Measurements from ENCODE around the gene NCKIPSD. TPM values are rescaled to one million over a fixed set of nuclear protein-coding genes. Genes with fewer than 3 reads are reported as not detected.

NCKIPSD gene
- total RNA-seq, 1 donor from 2014 or later = 45.9 TPM

DNA sequence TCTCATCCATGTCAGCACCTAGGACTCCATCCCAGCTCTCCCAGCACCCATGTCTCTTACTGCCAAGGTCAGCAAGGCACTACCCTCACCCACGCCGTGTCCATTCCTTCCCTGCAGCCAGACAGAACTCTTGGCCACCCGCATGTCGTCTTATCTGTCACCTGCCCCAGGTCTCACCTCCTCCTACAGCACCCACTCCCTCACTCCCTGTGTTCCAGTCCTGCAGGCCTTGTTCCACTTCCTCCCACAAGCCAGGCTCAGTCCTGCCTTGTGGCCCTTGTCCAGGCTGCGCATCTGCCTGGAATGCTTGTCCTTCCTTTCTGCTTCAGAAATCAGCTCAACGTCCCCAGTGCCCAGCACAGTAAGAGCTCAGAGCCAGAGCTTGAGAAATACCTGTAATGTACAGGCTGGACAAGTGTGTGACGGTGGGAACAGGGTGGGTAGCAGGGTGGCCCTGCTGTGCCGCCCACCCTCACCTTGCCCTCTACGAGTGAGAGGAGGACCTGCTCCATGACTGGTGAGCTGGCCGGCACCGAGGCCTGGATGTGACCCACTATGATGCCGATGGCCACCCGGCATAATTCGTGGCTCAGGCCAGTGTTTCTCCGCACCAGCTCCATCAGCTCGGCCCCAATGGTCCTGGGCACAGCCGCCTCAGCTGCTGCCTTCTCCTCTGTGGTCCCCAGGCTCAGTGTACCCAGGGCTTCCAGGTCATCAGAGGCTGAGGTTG is 4.7 kb downstream of the NCKIPSD start:
- Histone ChIP-seq H3K27ac (no peak overlapping the region), H3K36me3 (peaks cover 0 to 47% of the 10 kb centered on the region in 2 donors), H3K4me3 (no peak overlapping the region), H3K4me1 (peaks cover 25% of the 10 kb centered on the region), H3K9me3 (no peaks in the 10 kb centered on the region), H3K27me3 (no peaks in the 10 kb centered on the region)
- no peak for DNase-seq (ENCODE audit: extremely low spot score in 2 of 2)
- intact Hi-C loops (cut with DNase I) = no loop called here
- TF ChIP-seq, protein P1, sequence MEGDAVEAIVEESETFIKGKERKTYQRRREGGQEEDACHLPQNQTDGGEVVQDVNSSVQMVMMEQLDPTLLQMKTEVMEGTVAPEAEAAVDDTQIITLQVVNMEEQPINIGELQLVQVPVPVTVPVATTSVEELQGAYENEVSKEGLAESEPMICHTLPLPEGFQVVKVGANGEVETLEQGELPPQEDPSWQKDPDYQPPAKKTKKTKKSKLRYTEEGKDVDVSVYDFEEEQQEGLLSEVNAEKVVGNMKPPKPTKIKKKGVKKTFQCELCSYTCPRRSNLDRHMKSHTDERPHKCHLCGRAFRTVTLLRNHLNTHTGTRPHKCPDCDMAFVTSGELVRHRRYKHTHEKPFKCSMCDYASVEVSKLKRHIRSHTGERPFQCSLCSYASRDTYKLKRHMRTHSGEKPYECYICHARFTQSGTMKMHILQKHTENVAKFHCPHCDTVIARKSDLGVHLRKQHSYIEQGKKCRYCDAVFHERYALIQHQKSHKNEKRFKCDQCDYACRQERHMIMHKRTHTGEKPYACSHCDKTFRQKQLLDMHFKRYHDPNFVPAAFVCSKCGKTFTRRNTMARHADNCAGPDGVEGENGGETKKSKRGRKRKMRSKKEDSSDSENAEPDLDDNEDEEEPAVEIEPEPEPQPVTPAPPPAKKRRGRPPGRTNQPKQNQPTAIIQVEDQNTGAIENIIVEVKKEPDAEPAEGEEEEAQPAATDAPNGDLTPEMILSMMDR (IDR thresholded peaks at IDR 0.05) = no peak
- no peak for TF ChIP-seq POLR2A (IDR thresholded peaks at IDR 0.05)
- TF ChIP-seq POLR2AphosphoS5 (IDR thresholded peaks at IDR 0.05; ENCODE audit: insufficient read depth in 1 of 2, low read depth in 1 of 2) = no peak

DNA sequence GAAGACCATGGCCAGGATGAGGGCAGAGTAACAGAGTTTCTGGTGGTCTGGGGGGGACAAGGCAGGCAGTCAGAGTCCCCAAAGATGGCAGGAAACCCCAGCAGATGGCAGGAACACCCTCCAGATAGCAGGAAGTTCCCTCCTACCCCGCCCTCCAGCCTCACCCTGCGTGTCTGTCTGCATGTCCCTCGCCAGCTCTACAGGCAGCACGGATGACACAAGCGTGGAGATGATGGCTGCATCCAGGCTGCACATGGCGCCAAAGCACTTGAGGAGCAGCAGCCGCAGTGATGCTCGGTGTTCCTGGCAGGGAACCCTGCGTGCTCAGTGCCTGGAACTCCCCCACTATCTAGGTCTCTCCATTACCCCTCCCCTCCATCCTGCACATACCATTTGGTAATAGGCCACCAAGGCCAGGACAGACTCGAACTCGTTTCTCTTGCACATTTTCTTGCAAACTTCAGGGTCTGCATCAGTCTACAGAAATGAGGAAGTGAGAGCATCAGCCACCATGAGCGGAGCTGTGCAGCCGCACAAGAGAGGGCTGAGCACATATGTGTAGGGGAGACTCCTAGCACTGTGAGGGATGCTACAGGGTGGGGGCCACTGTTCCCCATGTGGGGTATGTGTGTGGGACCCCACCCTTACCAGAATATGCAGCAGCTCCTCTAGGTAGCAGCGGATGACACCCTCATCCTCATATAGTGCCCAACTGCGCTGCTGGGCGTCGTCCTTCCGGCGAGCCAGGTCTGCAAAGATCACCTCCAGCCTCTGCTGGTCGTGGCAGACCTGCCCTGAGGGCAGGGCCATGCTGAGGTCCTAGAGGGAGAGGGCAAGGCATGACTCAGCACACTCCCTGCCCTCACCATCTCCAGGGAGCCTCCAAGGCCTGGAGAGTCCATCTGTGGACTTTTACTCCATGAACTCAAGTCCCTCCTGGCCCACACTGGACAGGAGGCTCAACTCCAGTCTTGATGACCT is 6.0 kb downstream of the NCKIPSD start:
- no peaks in the 10 kb centered on the region for H3K27me3 ChIP-seq
- peaks cover 0 to 47% of the 10 kb centered on the region in 2 donors for H3K36me3 ChIP-seq
- intact Hi-C loops (cut with DNase I) = no loop called here
- DNase-seq (ENCODE audit: extremely low spot score in 2 of 2) = no peak
- peaks cover 18% of the 10 kb centered on the region for H3K4me1 ChIP-seq
- no peak overlapping the region for H3K27ac ChIP-seq
- no peak for TF ChIP-seq POLR2AphosphoS5 (IDR thresholded peaks at IDR 0.05; ENCODE audit: insufficient read depth in 1 of 2, low read depth in 1 of 2)
- TF ChIP-seq, protein P1 (IDR thresholded peaks at IDR 0.05) = no peak
- TF ChIP-seq POLR2A (IDR thresholded peaks at IDR 0.05) = no peak
- no peaks in the 10 kb centered on the region for H3K9me3 ChIP-seq
- H3K4me3 ChIP-seq = no peak overlapping the region

DNA sequence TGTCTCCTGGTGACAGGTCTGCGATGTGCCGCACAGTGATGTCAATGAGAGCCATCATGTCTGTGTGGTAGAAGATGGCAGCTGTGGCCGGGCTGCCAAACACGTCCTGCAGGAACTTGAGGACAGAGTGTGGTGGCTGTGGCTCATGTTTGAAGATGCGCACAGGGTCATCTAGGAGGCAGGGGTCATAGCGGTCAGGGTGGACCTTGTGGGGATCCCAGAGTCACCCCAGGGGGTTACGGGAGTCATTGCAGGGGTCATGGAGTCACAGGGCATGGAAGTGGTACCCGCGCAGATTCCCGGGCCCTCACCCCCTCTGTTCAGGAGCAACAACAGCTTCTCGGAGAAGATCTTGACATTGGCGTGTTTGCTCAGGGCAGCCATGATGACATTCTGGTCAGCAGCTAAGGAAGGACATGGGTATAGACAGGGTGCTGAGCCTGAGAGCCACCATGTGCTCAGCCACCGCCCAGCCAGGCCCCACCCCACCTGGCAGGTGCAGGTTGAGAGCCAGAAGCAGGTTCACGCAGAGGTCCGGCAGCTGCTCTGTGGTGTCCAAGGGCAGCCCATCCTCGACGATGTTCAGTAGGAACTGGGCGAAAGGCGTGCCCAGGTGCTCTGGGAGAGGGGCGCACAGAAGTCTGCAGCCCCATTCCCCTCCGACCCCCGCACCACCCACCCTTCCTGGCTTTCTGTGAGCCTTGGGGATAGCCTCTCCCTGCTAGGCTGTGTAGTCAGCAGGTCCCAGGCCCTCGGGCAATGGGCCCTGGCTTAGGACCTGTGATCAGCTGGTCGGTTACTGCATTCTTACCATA is 6.9 kb downstream of the NCKIPSD start:
- DNase-seq (ENCODE audit: extremely low spot score in 2 of 2) = no peak
- no peak overlapping the region for H3K27ac ChIP-seq
- H3K36me3 ChIP-seq = peaks cover 0 to 47% of the 10 kb centered on the region in 2 donors
- no peak overlapping the region for H3K4me3 ChIP-seq
- no peaks in the 10 kb centered on the region for H3K27me3 ChIP-seq
- H3K9me3 ChIP-seq = no peaks in the 10 kb centered on the region
- H3K4me1 ChIP-seq = peaks cover 8% of the 10 kb centered on the region
- intact Hi-C loops (cut with DNase I) = no loop called here
- TF ChIP-seq, protein P1 (IDR thresholded peaks at IDR 0.05) = no peak
- no peak for TF ChIP-seq POLR2AphosphoS5 (IDR thresholded peaks at IDR 0.05; ENCODE audit: insufficient read depth in 1 of 2, low read depth in 1 of 2)
- TF ChIP-seq POLR2A (IDR thresholded peaks at IDR 0.05) = no peak

DNA sequence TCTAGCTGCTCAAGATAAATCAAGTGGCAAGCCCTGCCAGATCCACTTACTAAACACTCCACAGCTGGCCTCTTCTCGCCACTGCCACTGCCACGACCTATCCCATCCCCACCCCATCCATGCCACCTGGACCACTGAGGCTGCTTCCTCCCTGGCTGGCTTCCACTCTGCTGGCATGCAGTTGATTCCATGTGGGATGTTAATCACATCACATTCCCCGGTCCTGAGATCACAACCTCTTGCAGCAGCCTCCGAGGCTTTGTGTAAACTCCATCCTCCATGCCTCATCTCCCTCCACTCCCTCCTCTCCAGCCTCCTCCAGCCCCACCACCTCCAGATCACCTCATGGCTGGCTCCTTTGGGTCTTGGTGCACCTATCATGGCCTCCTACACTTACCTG is 7.7 kb downstream of the NCKIPSD start:
- peaks cover 0 to 47% of the 10 kb centered on the region in 2 donors for H3K36me3 ChIP-seq
- no peak overlapping the region for H3K4me3 ChIP-seq
- no peaks in the 10 kb centered on the region for H3K9me3 ChIP-seq
- peaks cover 1% of the 10 kb centered on the region for H3K4me1 ChIP-seq
- DNase-seq (ENCODE audit: extremely low spot score in 2 of 2) = no peak
- intact Hi-C loops (cut with DNase I) = no loop called here
- H3K27me3 ChIP-seq = no peaks in the 10 kb centered on the region
- no peak overlapping the region for H3K27ac ChIP-seq
- no peak for TF ChIP-seq POLR2AphosphoS5 (IDR thresholded peaks at IDR 0.05; ENCODE audit: insufficient read depth in 1 of 2, low read depth in 1 of 2)
- TF ChIP-seq, protein P1 (IDR thresholded peaks at IDR 0.05) = no peak
- TF ChIP-seq POLR2A (IDR thresholded peaks at IDR 0.05) = no peak
